EL (cell line): ENCODE data around the gene GNAI1.

Experiments
- DNase-seq: peaks from one replicate; pipeline ENCODE4 v3.0.0-alpha.2; 2016

The GNAI1 gene

DNA sequence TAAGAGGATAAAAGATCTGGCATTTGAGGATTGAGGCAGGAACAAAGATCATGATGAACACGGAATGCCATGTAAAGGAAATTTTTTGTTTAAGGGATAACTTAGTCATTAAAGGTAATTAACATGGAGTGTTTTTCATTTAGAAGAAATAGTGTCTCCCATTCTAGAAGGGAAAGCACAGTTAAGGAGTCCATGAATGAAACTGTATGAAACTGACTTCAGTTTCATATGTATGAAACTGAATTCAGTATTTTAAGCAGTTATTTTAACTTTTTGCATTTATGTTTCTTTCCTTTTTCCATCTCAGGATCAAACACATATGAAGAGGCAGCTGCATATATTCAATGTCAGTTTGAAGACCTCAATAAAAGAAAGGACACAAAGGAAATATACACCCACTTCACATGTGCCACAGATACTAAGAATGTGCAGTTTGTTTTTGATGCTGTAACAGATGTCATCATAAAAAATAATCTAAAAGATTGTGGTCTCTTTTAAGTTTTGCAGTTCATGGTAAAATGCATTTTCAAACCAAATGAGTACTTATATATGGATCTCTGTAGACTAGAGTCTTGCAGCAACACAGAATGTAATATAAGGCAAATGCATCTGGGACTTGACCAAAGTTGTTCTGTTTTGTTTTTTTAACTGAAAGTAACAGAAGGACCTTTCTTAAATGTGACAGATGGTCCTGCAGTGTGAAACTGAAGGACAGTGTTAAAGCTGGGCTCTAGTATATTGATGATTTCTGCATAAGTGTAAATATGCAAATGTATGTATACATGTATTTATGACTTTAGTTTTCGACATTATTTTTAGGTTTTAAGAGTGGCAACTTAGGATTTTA is 82.6 kb downstream of the GNAI1 start:
- no peak for DNase-seq

DNA sequence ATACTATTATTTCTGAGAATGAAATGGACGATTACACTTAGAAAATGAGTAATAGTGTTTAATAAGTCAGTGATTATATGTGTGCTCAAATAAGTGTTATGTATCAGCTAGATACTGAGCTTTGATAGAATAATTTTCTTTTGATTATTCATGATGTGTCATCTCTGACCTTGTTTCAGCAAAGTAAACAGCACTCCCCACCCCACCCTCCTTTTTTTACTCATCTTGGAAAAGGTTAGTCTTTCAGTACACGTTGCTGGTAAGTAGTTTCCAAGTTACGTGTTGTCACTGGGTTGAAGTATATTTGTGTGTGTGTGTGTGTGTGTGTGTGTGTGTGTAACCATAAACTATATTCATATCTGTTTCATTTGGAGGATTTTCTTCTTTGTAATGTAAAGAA is 84.1 kb downstream of the GNAI1 start:
- DNase-seq, result peak; percentile 73

DNA sequence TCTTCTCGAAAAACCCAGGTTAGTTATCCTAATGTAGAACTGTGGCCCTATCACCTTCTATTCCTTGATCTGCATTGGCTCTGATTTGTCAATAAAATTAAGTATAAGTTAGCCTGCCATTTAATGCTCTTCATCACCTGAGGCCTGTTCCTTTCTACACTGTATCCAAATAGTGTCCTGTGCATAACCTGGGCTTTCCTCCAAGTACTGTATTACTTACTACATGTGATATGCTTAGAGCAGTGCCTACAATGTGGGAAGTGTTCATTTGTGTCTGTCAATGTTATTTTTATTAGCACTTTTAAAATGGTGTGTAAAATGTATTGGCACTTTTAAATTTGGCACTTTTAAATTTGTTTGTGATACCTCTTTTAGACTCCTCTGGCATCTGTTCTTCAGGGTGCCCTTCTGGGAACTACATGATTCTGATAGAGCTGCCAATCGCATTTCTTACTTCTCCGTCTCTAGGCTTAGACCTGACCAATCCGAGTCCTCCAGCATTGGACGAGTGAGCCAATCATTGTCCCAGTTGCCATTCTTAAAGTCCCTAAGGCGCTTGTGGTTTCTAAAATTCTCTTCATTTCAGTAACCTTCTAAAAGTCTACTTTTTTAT is 85.5 kb downstream of the GNAI1 start:
- DNase-seq, result no peak

DNA sequence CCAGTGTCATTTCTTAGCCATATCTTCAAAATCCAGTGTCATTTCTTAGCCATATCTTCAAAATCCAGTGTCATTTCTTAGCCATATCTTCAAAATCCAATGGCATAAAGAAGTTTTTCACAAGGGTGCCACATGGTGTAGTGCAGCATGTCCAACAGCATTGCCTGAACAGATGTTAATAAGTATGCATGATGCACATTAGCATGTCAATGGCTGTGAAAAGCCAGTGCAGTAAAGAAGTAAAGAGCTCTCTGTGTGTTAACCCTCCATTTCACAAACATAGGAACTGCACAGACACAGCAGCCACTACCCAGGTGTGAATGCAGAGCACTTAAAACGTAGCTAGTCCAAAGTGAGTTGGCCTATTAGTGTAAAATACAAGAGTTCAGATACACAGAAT is 89.8 kb downstream of the GNAI1 start:
- no peak for DNase-seq

DNA sequence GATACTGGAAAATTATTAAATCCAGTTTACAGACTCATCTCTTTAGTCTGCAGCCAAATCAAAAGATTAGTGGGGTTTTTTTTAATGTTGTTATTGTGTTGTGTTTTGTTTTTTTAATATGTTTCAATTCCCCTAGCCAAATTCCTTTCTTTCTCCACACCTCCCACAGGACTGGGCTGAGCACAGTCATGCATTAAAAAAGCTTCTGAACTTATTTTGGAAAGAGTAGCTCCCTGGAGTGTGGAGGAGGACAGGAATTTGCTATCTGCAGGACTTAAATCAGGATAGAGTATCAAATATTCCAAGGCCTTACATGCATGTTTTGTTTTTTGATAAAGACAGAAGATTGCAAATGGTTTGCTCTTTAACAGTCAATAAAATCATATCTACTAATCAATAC is 90.7 kb downstream of the GNAI1 start:
- no peak for DNase-seq

DNA sequence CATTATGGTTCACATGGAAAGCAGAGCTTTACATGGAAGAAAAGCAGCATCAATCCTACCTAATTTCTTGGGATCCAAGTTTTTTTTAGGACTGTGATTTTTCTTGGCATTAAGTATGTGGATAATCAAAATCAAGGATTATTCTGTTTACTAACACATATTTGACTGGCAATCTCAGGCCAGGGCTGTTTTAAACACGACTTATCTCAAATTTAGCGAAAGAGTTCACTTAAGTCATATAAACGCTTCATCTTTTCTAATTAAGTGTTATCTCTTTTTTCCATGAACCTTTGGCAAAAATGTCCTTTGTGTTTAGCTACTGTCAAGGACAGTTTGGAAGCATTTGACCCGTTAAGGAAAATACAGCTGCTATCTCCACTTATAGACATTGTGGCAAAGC is 92.0 kb downstream of the GNAI1 start:
- no peak for DNase-seq

DNA sequence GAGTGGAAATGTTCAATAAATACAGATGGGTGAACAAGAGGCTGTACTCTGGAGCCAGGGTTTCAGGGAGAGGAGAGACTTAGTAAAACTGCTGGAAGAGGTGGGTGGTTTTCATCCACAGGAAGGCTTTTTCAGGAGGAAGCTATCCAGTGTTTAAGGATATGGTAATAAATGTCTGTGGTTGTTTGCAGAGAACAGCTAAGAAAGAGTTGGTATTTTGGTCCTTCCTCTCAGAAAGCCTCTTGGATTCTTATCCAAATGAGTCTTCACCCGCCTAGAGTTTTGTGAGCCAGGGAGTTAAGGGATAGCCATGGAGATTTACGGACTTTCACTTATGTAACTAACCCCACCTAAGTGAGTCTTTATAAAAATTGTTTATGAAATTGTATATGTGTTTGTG is 95.7 kb downstream of the GNAI1 start:
- no peak for DNase-seq

DNA sequence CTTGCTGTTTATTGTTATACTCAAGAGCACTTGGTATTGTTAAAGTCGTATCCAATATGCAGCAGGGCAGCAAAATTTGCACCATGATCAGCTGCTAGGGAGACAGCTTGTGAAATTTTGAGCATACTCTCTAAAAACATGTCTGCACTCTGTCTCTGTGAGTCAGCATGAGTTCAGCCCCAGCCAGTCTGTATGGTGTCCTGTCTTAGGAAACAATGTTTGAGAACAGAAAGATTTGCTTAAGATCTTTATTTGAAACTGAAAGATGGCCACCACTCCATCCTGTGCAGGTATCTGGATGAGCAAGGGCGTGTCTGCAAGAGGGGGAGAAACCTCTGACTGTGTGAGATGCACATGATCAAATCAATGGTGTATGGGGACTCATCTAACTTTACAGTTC is 97.1 kb downstream of the GNAI1 start:
- peak; percentile 27 for DNase-seq

DNA sequence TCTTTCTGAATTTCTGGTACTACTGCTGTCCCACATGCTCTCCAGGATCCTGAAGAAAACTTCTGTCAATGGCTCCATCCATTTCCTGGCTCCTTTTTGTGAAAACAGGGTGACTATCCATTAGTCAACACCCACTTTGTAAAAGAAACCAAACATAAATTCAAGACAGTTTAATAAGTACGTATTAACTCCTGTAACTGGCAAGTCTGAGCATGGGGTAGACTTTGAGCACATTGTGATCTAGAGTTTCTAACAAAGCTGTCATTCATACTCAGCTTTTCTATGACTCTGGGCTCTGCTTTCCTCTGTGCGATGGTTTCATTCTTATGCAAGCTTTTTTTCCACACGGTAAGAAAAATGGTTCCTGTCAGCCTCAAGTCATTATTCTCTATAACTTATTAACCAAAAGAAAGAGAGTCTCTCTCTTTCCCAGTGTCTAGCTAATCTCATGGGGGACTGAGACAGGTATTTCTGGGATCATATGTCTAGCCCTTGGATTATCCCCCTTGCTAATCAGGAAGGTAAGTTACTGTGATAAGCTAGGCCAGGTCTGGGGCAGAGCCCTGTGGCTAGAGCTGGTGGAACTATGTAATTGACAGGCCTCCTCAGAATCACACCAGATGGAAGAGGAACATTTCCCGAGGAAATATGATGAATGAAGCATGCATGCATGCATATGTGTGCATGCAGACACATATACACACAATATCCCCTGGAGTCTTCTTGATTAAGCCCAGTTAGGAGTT is 98.5 kb downstream of the GNAI1 start:
- DNase-seq, result no peak

DNA sequence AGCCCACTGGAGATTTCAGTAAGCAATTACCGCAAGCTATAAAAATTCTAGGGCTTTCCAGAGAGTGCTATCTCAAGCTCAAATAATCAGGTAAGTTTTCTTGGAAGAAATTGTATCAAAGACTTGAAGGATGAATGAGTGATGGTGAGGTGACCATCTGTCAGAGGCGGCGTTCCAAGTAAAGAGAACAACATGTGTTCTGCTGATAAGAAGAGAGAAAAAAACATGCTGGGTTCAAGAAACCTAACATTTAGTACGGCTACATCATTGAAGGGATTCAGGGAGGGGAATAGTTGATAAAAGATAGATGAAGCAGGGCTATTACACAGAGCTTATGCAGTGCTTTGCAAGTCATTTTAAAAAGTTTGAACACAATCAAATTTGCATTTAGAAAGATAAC is 100.7 kb downstream of the GNAI1 start:
- no peak for DNase-seq

DNA sequence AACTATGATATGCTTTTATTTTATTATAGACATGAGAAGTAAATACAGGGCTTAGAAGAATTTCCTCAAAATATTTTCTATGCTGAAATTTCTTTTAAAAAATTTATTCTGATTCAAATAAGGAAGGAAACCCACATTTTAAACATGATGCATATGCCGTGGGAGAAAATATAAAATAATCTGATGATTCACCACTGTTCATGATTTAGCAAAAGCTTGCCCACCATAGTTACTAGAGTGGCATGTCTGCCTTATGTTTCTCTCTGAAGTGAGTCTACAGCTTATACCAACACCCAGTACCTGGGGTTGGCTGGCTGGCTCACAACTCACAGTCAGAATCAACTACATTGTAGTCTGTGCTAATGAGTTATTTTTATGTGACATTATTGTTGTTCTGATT is 102.0 kb downstream of the GNAI1 start:
- no peak for DNase-seq

DNA sequence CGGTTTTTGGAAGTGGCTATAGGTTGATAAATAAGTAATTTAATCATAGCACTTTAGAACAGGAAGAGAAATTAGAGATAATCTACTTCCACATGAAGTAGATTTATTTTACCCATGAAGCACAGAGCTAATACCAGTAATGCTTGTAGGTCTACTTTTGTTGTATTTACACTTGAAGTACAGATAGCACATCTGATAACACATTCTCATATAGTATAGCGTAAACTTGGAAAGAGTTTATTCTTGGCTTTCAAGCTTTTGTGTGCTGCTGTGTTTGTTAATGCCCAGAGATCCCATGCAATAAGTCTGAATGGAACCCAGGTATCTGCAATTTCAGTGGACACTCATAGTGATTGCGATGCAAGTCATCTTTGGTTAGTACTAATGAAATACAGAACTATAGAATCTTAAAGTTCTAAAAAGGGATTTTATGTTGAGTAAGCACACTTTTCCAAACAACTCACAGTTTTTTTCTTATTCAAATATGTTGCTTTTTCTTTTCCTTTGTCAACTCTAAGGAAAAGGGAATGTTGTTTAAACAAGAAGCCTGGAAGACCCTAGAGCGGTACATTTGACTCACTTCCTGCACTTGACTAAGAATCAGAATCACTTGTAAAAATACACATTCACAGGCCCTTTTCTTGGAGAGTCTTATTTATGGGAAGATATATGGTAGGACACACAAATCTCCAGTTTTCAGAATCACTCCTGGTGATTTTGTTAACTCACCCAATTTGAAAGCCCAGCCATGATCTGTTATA is 105.8 kb downstream of the GNAI1 start:
- DNase-seq, result no peak

DNA sequence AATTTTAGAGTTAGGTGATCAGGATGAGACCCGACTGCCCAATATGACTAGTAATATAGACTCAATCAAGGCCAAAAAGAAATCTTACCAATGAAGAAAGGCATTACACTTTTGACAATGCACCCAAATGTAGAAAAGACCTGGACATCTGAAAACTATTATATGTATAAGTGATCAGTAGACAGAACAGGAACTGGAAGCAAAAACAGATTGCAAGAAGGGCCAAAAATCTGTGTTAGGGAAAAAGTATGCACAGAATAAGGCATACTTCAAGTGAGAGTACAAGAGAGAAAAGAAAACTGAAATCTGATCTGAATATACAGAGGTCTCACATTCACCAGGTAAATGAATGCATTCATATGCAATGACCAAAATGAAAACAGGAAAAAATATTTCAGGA is 107.0 kb downstream of the GNAI1 start:
- no peak for DNase-seq

DNA sequence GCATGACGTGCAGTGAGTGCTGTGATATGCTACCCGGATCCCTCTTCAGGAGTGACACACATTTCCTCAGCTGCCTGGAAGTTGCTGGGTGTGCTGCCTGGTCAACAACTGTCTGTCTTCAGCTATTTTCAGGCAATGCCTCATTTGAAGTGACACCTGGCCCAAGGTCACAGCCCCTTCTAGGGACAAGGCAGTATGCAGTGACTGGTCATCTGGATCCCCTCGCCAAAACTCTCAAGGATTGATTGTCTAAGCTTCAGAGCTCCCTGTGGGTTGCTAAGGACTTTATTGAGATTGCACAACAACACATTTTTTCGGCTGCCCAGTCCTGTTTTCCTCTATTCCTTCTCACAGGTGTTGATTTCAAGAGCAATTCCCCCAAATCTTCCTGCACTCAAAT is 108.8 kb downstream of the GNAI1 start:
- no peak for DNase-seq

DNA sequence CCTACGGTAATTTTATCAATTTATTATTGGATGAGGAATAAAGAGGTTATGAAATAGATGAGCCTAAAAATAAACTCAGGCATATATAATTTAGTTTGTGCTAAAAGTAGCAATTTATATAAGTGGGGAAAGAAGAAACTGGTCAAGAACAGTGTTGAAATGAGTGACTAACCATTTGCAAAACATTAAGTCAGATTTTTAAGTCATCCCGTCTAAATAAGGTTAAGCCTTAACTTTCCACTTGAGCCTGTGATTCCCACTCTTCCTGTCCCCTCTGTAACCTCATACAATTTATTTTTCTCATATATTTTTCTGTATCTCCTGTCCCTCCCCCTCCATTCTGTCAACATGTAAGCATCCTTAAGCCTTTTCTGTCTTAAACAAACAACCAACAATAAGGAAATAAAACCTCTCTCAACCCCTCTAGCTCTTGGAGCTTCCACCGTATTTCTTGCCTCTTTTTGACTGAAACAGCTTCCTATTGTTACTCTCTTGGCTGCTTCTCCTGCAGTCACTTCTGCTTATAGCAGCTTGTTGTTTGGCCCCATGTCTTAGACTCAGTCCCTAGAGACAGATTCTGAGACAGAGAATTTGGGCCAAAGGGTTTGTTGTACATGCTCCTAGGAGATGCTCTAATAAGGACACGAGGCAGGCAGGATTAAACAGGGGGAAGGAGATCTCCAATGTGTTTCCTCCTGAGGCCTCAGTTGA is 109.7 kb downstream of the GNAI1 start:
- DNase-seq, result no peak

DNA sequence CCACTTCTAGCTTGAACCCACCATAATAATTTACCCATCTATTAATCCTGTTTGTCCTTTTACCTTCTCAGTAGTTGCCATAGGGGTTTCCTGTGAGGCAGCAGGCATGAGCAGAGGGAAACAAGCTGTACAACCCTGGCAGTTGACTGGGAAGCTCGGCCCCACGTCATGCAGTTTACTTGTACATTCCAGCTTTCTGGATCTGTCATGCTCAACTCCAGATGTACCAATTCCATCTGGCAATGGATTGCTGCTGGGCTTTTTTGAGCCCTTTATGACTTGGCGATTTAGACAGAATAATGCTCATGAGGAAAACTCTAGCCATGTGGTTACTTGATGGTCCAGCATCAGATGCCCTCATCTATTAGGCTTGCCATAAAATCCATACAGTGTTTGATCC is 112.5 kb downstream of the GNAI1 start:
- DNase-seq, result peak; percentile 14

DNA sequence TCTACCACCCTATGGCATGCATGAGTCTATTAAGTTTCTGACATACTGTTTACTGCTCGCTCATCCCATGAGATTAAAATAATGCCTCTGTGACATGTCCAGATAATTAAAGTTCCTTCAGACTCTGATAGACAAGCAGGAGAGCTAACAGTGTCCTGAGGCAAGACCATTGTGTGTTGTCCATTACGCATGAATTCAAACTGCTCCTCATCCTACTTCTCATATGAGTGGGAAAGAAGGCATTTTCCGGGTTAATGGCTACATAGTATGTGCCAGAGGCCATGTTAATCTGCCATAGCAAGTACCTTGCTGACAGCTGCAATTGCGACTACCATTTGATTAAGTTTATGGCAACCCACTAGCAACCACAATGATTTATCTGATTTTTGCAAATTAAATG is 113.3 kb downstream of the GNAI1 start:
- no peak for DNase-seq

DNA sequence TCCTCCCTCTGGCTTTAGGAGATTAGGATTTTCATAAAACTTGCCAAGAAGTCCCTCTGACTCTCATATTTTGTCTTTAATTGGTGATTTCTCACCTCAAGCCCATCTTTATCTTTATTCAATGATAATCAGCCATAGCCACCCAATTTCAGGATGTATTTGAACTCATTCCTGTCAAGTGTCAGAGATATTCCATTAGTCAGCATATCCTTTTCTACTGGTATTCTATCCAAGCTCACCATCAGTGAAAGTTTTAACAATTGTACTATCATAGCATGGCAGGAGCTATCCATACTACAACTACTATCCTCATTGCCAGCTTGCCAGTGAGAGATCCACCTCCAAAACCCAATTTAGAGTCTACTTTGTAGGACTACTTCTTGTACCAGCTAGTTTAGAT is 114.6 kb downstream of the GNAI1 start:
- no peak for DNase-seq

DNA sequence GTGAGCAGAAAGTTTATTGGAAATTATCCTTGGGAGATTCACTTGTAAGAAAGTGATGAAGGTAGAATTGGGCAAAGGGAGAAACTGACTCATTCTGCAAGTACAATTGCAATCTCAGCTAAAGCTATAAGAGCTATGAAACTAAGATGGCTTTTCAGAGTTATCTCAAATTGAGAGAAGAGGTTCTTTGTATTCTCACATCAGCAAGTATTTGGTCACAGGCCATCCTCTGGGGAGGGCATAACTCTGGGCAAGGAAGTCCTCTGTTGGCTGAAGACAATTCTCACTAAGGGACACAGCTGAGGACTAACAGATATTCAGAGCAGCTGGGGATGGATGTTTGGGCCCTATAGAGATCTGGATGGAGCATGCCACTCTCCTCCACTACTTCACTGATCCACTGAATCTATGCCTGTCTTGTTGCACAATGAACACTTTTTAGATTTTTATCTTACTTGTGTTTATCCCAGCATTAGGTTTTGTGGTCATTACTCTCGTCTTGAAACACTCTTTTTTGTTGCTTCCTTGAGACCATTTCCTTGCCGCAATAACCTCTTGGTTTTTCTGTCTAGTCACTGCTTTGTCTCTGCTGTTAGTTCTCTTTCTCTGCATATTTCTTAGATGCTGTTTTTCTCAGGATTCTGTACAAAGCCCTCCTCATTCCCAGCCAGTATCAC is 115.1 kb downstream of the GNAI1 start:
- DNase-seq, result no peak

DNA sequence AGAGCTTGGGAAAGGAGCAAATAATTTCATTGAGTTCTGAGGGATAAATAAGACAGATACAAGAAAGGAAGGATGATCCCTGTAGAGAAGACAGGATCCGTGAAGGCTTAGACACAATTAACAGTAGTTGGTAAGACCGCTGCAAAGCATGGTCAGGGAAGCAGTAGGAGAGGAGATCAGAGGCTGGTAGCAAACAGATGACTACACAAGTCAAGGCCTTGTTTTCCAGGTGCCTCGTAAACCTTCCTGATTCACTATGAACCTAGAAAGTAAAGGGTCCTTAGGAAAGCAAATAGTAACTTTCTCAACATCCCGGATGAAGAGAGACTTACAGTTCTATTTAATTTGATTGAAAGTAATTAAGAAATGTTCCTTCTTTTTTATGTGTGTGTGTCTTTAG is 118.6 kb downstream of the GNAI1 start:
- DNase-seq, result no peak

DNA sequence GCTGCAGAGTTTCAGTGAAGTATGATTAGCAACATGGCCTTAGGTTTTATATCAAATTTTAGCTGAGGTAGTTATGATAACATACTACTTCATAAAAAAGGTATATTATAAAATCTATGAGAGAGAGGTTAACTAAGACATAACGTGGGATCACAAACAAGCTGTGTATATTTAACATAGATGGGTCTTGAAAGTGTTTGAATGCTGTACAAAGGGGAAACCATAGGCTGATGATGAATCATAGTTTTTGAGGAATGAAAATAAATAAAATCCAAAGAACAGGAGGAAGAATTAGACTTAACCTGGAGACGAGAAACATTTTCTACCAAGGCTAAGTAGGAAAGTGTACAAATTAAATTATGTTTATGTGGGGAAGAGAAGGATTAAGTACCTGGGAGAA is 119.0 kb downstream of the GNAI1 start:
- DNase-seq, result no peak

DNA sequence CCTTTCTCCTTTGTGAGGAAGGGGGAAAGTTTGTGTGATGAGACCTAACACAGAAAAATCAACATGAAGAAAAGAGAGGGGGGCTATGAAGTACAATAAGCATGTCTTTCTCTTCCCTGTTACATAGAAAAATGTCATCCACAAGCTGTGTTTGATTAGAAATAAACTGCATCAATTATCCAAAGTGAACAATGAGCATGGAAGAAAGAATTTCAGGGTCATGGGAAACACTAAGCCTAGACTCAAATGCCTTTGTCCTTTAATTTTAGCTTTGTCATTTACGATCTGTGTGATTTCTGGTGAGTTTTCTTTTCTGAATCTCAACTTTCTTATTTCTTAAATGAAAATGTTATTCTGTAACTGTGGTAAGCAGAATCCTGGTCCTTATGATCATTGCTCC is 121.0 kb downstream of the GNAI1 start:
- DNase-seq, result no peak
